GM18526 (cell line): ENCODE results near the gene PXYLP1.

Experiments
- POLR2A ChIP-seq: IDR thresholded peaks from 3 replicates; pipeline ENCODE4 v1.6.1; 2011; ENCODE audit not compliant: insufficient read length; ENCODE audit errors: extremely low read depth

Gene PXYLP1

GRCh38 chr3:141287326-141287725 lies 55.7 kb downstream of the PXYLP1 start:
- TF ChIP-seq POLR2A = no peak

GRCh38 chr3:141288336-141288990 lies 56.8 kb downstream of the PXYLP1 start:
- no peak for TF ChIP-seq POLR2A

- no peak for TF ChIP-seq POLR2A
Observed at GRCh38 chr3:141289228-141289772, 57.7 kb downstream of the PXYLP1 start.

- no peak for TF ChIP-seq POLR2A
Observed at GRCh38 chr3:141291559-141292355, 60.1 kb downstream of the PXYLP1 start.

- no peak for TF ChIP-seq POLR2A
Observed at GRCh38 chr3:141292356-141293058, 60.9 kb downstream of the PXYLP1 start.

GRCh38 chr3:141294301-141294700 lies 62.7 kb downstream of the PXYLP1 start:
- TF ChIP-seq POLR2A = no peak

- no peak for TF ChIP-seq POLR2A
Observed at GRCh38 chr3:141294848-141295247, 63.2 kb downstream of the PXYLP1 start.

- no peak for TF ChIP-seq POLR2A
Observed at GRCh38 chr3:141302364-141303141, 70.9 kb downstream of the PXYLP1 start.

- TF ChIP-seq POLR2A = no peak
Observed at GRCh38 chr3:141303481-141304223, 72.0 kb downstream of the PXYLP1 start.

GRCh38 chr3:141305436-141305835 lies 73.8 kb downstream of the PXYLP1 start:
- no peak for TF ChIP-seq POLR2A

- no peak for TF ChIP-seq POLR2A
Observed at GRCh38 chr3:141306276-141306675, 74.7 kb downstream of the PXYLP1 start.

- TF ChIP-seq POLR2A = no peak
Observed at GRCh38 chr3:141306922-141307321, 75.3 kb downstream of the PXYLP1 start.

GRCh38 chr3:141307351-141308059 lies 75.9 kb downstream of the PXYLP1 start:
- TF ChIP-seq POLR2A = no peak
